Measurements from ENCODE around the gene STK39.

Gene STK39

GRCh38 chr2:168002021-168002553 lies 245.3 kb downstream of the STK39 start:
- DNase-seq (ENCODE audit: low read depth) = no peak

GRCh38 chr2:167992278-167992677 lies 255.1 kb downstream of the STK39 start:
- DNase-seq (ENCODE audit: low read depth) = no peak

- DNase-seq (ENCODE audit: low read depth) = no peak
Measured at GRCh38 chr2:167990062-167990461, 257.3 kb downstream of the STK39 start.

- DNase-seq (ENCODE audit: low read depth) = no peak
Measured at GRCh38 chr2:167988296-167988695, 259.1 kb downstream of the STK39 start.

GRCh38 chr2:167987558-167987957 lies 259.8 kb downstream of the STK39 start:
- no peak for DNase-seq (ENCODE audit: low read depth)

GRCh38 chr2:167987026-167987425 lies 260.4 kb downstream of the STK39 start:
- DNase-seq (ENCODE audit: low read depth) = no peak

GRCh38 chr2:167986223-167986622 lies 261.2 kb downstream of the STK39 start:
- no peak for DNase-seq (ENCODE audit: low read depth)

GRCh38 chr2:167981945-167982344 lies 265.4 kb downstream of the STK39 start:
- DNase-seq (ENCODE audit: low read depth) = no peak

- DNase-seq (ENCODE audit: low read depth) = no peak
Measured at GRCh38 chr2:167980439-167980838, 267.0 kb downstream of the STK39 start.

- DNase-seq (ENCODE audit: low read depth) = no peak
Measured at GRCh38 chr2:167972746-167973145, 274.6 kb downstream of the STK39 start.

GRCh38 chr2:167972020-167972419 lies 275.4 kb downstream of the STK39 start:
- DNase-seq (ENCODE audit: low read depth) = no peak

- no peak for DNase-seq (ENCODE audit: low read depth)
Measured at GRCh38 chr2:167966937-167967913, 280.2 kb downstream of the STK39 start.

GRCh38 chr2:167965907-167966761 lies 281.3 kb downstream of the STK39 start:
- no peak for DNase-seq (ENCODE audit: low read depth)

- DNase-seq (ENCODE audit: low read depth) = no peak
Measured at GRCh38 chr2:167964650-167965413, 282.6 kb downstream of the STK39 start.

- no peak for DNase-seq (ENCODE audit: low read depth)
Measured at GRCh38 chr2:167963899-167964649, 283.3 kb downstream of the STK39 start.

GRCh38 chr2:167962436-167963226 lies 284.8 kb downstream of the STK39 start:
- no peak for DNase-seq (ENCODE audit: low read depth)

GRCh38 chr2:167961536-167962048 lies 285.8 kb downstream of the STK39 start:
- DNase-seq (ENCODE audit: low read depth) = no peak

GRCh38 chr2:167960089-167960747 lies 287.2 kb downstream of the STK39 start:
- DNase-seq (ENCODE audit: low read depth) = no peak

- DNase-seq (ENCODE audit: low read depth) = no peak
Measured at GRCh38 chr2:167957662-167958061, 289.7 kb downstream of the STK39 start.
